ENCODE results near the gene RERGL. TPM values are rescaled to one million over a fixed set of nuclear protein-coding genes. Genes with fewer than 3 reads are reported as not detected.

Gene RERGL
- total RNA-seq, 1 experiment from 2014 or later: not detected

DNA sequence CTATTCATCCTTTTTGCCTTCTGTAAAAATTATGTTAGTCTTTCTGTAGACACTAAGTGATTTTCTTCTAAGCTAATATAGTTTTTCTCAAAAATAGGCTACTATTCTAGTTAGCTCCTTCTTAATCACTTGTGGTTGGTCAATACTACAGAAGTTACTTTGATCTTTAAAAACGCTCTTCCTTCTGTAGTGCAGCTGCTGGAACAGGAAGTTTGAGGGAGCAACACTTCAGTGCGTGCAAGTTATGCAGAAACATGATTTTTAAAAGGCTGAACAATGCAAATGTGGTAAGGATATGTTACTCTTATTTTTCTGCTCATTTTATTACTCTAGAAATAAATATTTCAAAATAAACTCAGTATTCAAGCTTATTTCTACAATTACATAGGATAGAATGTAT, 11.1 kb upstream of the RERGL start:
- POLR2A ChIA-PET: no interaction called here
- intact Hi-C loops (cut with micrococcal nuclease; ENCODE audit: unreplicated experiment): no loop called here

DNA sequence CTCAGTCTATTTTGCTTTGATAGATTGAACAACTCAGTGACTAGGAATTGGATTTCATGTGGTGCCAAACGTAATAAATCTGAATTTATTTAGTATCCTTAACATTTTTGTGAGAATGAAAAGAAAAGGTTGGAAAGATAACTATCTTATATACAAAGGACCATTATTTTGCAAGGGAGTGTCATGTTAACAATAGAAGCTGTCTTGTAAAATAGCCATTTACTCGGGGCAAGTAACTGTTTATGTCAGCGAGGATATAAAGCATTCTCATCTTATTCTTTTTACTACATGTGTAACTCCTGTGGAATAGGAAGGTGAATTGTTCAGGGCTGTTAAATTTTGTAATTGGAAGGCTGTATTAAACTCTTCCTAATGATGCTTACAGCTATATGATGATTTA, 5.9 kb downstream of the RERGL start:
- POLR2A ChIA-PET: no interaction called here
- intact Hi-C loops (cut with micrococcal nuclease; ENCODE audit: unreplicated experiment): no loop called here
- H3K27me3 Mint-ChIP-seq (ENCODE audit: insufficient read depth, unreplicated experiment): no peaks in the 10 kb centered on the region
- H3K9me3 Mint-ChIP-seq (ENCODE audit: unreplicated experiment): peaks cover 6% of the 10 kb centered on the region
- Histone ChIP-seq H3K4me1 (no peaks in the 10 kb centered on the region), H3K27me3 (replicated peaks; ENCODE audit: control insufficient read depth, insufficient read depth, low read length) (no peaks in the 10 kb centered on the region), H3K4me3 (ENCODE audit: low read depth, low read length) (no peak overlapping the region), H3K36me3 (ENCODE audit: control insufficient read depth, insufficient read depth, low read length) (no peaks in the 10 kb centered on the region), H3K9me3 (no peaks in the 10 kb centered on the region; the same call in 1 of the 2 replicates)
- no peak overlapping the region for H3K27ac Mint-ChIP-seq (ENCODE audit: unreplicated experiment)
- no peak for DNase-seq
- H3K4me3 Mint-ChIP-seq (ENCODE audit: unreplicated experiment): no peak overlapping the region
- no peaks in the 10 kb centered on the region for H3K4me1 Mint-ChIP-seq (ENCODE audit: low read depth, unreplicated experiment)
- CTCF ChIA-PET: no interaction called here
- BruUV-seq (replicated peaks): no TSS peak
- H3K36me3 Mint-ChIP-seq (ENCODE audit: insufficient read depth, unreplicated experiment): no peaks in the 10 kb centered on the region
- TF ChIP-seq, protein P1, sequence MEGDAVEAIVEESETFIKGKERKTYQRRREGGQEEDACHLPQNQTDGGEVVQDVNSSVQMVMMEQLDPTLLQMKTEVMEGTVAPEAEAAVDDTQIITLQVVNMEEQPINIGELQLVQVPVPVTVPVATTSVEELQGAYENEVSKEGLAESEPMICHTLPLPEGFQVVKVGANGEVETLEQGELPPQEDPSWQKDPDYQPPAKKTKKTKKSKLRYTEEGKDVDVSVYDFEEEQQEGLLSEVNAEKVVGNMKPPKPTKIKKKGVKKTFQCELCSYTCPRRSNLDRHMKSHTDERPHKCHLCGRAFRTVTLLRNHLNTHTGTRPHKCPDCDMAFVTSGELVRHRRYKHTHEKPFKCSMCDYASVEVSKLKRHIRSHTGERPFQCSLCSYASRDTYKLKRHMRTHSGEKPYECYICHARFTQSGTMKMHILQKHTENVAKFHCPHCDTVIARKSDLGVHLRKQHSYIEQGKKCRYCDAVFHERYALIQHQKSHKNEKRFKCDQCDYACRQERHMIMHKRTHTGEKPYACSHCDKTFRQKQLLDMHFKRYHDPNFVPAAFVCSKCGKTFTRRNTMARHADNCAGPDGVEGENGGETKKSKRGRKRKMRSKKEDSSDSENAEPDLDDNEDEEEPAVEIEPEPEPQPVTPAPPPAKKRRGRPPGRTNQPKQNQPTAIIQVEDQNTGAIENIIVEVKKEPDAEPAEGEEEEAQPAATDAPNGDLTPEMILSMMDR (IDR thresholded peaks at IDR 0.05; ENCODE audit: insufficient read depth in 1 of 2, low read depth in 1 of 2, low read length in 1 of 2, severe bottlenecking in 1 of 2, unreplicated experiment in 1 of 2): no peak

More for the DNA sequence above, 11.1 kb upstream of the RERGL start:
- TF ChIP-seq, protein P1 (IDR thresholded peaks at IDR 0.05; ENCODE audit: insufficient read depth in 1 of 2, low read depth in 1 of 2, low read length in 1 of 2, severe bottlenecking in 1 of 2, unreplicated experiment in 1 of 2): no peak
- BruUV-seq (replicated peaks): no TSS peak
- Mint-ChIP-seq H3K9me3 (ENCODE audit: unreplicated experiment) (peaks cover 36% of the 10 kb centered on the region), H3K27me3 (ENCODE audit: insufficient read depth, unreplicated experiment) (no peaks in the 10 kb centered on the region), H3K27ac (ENCODE audit: unreplicated experiment) (no peak overlapping the region), H3K4me1 (ENCODE audit: low read depth, unreplicated experiment) (no peaks in the 10 kb centered on the region), H3K4me3 (ENCODE audit: unreplicated experiment) (no peak overlapping the region), H3K36me3 (ENCODE audit: insufficient read depth, unreplicated experiment) (no peaks in the 10 kb centered on the region)
- Histone ChIP-seq H3K27me3 (replicated peaks; ENCODE audit: control insufficient read depth, insufficient read depth, low read length) (no peaks in the 10 kb centered on the region), H3K36me3 (ENCODE audit: control insufficient read depth, insufficient read depth, low read length) (no peaks in the 10 kb centered on the region), H3K4me1 (no peaks in the 10 kb centered on the region), H3K4me3 (ENCODE audit: low read depth, low read length) (no peak overlapping the region), H3K9me3 (peaks cover 29% of the 10 kb centered on the region)
- CTCF ChIA-PET: no interaction called here
- no peak for DNase-seq

- TF ChIP-seq, protein P1 (IDR thresholded peaks at IDR 0.05; ENCODE audit: insufficient read depth in 1 of 2, low read depth in 1 of 2, low read length in 1 of 2, severe bottlenecking in 1 of 2, unreplicated experiment in 1 of 2): no peak
- no peak overlapping the region for H3K4me3 Mint-ChIP-seq (ENCODE audit: unreplicated experiment)
- no peaks in the 10 kb centered on the region for H3K9me3 Mint-ChIP-seq (ENCODE audit: unreplicated experiment)
- H3K36me3 Mint-ChIP-seq (ENCODE audit: insufficient read depth, unreplicated experiment): no peaks in the 10 kb centered on the region
- H3K27me3 Mint-ChIP-seq (ENCODE audit: insufficient read depth, unreplicated experiment): no peaks in the 10 kb centered on the region
- H3K9me3 ChIP-seq: no peaks in the 10 kb centered on the region; the same call in 1 of the 2 replicates
- no peaks in the 10 kb centered on the region for H3K4me1 ChIP-seq
- no peaks in the 10 kb centered on the region for H3K36me3 ChIP-seq (ENCODE audit: control insufficient read depth, insufficient read depth, low read length)
- intact Hi-C loops (cut with micrococcal nuclease; ENCODE audit: unreplicated experiment): no loop called here
- BruUV-seq (replicated peaks): no TSS peak
- H3K27me3 ChIP-seq (replicated peaks; ENCODE audit: control insufficient read depth, insufficient read depth, low read length): no peaks in the 10 kb centered on the region
- no peak overlapping the region for H3K4me3 ChIP-seq (ENCODE audit: low read depth, low read length)
- H3K4me1 Mint-ChIP-seq (ENCODE audit: low read depth, unreplicated experiment): no peaks in the 10 kb centered on the region
- no peak for DNase-seq
- no peak overlapping the region for H3K27ac Mint-ChIP-seq (ENCODE audit: unreplicated experiment)
- POLR2A ChIA-PET: no interaction called here
- CTCF ChIA-PET: no interaction called here
Measured at GRCh38 chr12:18079541-18080246, 10.3 kb downstream of the RERGL start.
